WI38 (cell line): ENCODE results near the gene CCDC137.

Experiments
- H3K4me3 ChIP-seq: 2 replicates; pipeline ENCODE4 v1.5.1; 2011; ENCODE audit warnings: low read depth, mild to moderate bottlenecking, control low read depth, low read length
- CTCF ChIP-seq: IDR thresholded peaks from 2 replicates; pipeline ENCODE4 v1.5.1; 2012; ENCODE audit warnings: low read depth, mild to moderate bottlenecking, control low read depth, low read length

The CCDC137 gene

GRCh38 chr17:81695211-81695610 is 28.7 kb downstream of the CCDC137 start:
- TF ChIP-seq CTCF, result no peak

GRCh38 chr17:81695801-81696200 is 29.3 kb downstream of the CCDC137 start:
- no peak for TF ChIP-seq CTCF
- no peak overlapping the region for H3K4me3 ChIP-seq

More at GRCh38 chr17:81695211-81695610, 28.7 kb downstream of the CCDC137 start:
- H3K4me3 ChIP-seq, result no peak overlapping the region

GRCh38 chr17:81696218-81696941 is 29.8 kb downstream of the CCDC137 start:
- H3K4me3 ChIP-seq, result no peak overlapping the region
- no peak for TF ChIP-seq CTCF

GRCh38 chr17:81697261-81698044 is 30.9 kb downstream of the CCDC137 start:
- no peak overlapping the region for H3K4me3 ChIP-seq

GRCh38 chr17:81700353-81701287 is 34.1 kb downstream of the CCDC137 start:
- TF ChIP-seq CTCF, result no peak
- H3K4me3 ChIP-seq, result no peak overlapping the region

More at GRCh38 chr17:81697261-81698044, 30.9 kb downstream of the CCDC137 start:
- no peak for TF ChIP-seq CTCF

GRCh38 chr17:81701288-81702071 is 34.9 kb downstream of the CCDC137 start:
- TF ChIP-seq CTCF, result no peak
- H3K4me3 ChIP-seq, result peak overlapping the region; percentile 93
